ENCODE data around the gene UBR4. TPM values are rescaled to one million over a fixed set of nuclear protein-coding genes. Genes with fewer than 3 reads are reported as not detected.

The UBR4 gene
- polyA plus RNA-seq, 1 donor (not counting 4 experiments of a cell fraction or from before 2014, with no cell fraction given) = 39.0 TPM

- H3K27me3 ChIP-seq (ENCODE audit: control insufficient read depth, extremely low read depth, insufficient read depth, low read length) = no peaks in the 10 kb centered on the region
- dilution Hi-C loops (cut with MboI; ENCODE audit: extremely low pct_ligation_motif_present, low sequenced_read_pairs) = no loop called here
- peaks cover 32% of the 10 kb centered on the region for H3K4me1 ChIP-seq (ENCODE audit: control insufficient read depth, extremely low read depth, insufficient read depth, low read length)
- H2AFZ ChIP-seq (ENCODE audit: control insufficient read depth, low read length) = no peak overlapping the region
- TF ChIP-seq CTCF (optimal IDR thresholded peaks at IDR 0.05 in 1 of 3, IDR thresholded peaks at IDR 0.05 in 1 of 3, conservative IDR thresholded peaks at IDR 0.05 in 1 of 3; ENCODE audit: extremely low read depth in 1 of 3, insufficient read depth in 2 of 3, low read length in 3 of 3) = no peak
- no peak for TF ChIP-seq EZH2 (IDR thresholded peaks at IDR 0.05; ENCODE audit: low read length)
- H3K4me3 ChIP-seq (ENCODE audit: control insufficient read depth in 2 of 3, extremely low read depth in 1 of 3, insufficient read depth in 2 of 3, low read depth in 1 of 3, low read length in 3 of 3) = no peak overlapping the region
- H3K9ac ChIP-seq (ENCODE audit: control insufficient read depth, extremely low read depth, insufficient read depth, low read length) = no peak overlapping the region
- H3K79me2 ChIP-seq (ENCODE audit: control insufficient read depth, insufficient read depth, low read length) = no peaks in the 10 kb centered on the region
- no peaks in the 10 kb centered on the region for H3K36me3 ChIP-seq (ENCODE audit: control insufficient read depth in 2 of 2, extremely low read depth in 1 of 2, insufficient read depth in 2 of 2, low read length in 2 of 2)
- no peaks in the 10 kb centered on the region for H3K9me1 ChIP-seq (ENCODE audit: control insufficient read depth, extremely low read depth, insufficient read depth, low read length)
- H3K4me2 ChIP-seq (ENCODE audit: control insufficient read depth, extremely low read depth, insufficient read depth, low read depth, low read length) = no peak overlapping the region
- DNase-seq (ENCODE audit: low read depth, low spot score) = no peak
- no peak for FAIRE-seq
- H3K9me3 ChIP-seq (ENCODE audit: control insufficient read depth, low read depth, low read length) = no peaks in the 10 kb centered on the region
- H3K27ac ChIP-seq (ENCODE audit: control insufficient read depth, insufficient read depth, low read length) = no peak overlapping the region
- H4K20me1 ChIP-seq (ENCODE audit: control insufficient read depth, extremely low read depth, insufficient read depth, low read length) = no peaks in the 10 kb centered on the region
Observed at GRCh38 chr1:19037659-19038058, 172.4 kb downstream of the UBR4 start.

GRCh38 chr1:19036813-19037605 is 173.1 kb downstream of the UBR4 start:
- no peaks in the 10 kb centered on the region for H3K9me1 ChIP-seq (ENCODE audit: control insufficient read depth, extremely low read depth, insufficient read depth, low read length)
- no peak overlapping the region for H3K27ac ChIP-seq (ENCODE audit: control insufficient read depth, insufficient read depth, low read length)
- no peak for FAIRE-seq
- no peak overlapping the region for H2AFZ ChIP-seq (ENCODE audit: control insufficient read depth, low read length)
- no peaks in the 10 kb centered on the region for H3K36me3 ChIP-seq (ENCODE audit: control insufficient read depth in 2 of 2, extremely low read depth in 1 of 2, insufficient read depth in 2 of 2, low read length in 2 of 2)
- dilution Hi-C loops (cut with MboI; ENCODE audit: extremely low pct_ligation_motif_present, low sequenced_read_pairs) = no loop called here
- no peaks in the 10 kb centered on the region for H3K27me3 ChIP-seq (ENCODE audit: control insufficient read depth, extremely low read depth, insufficient read depth, low read length)
- no peak for DNase-seq (ENCODE audit: low read depth, low spot score)
- H3K79me2 ChIP-seq (ENCODE audit: control insufficient read depth, insufficient read depth, low read length) = no peaks in the 10 kb centered on the region
- no peaks in the 10 kb centered on the region for H4K20me1 ChIP-seq (ENCODE audit: control insufficient read depth, extremely low read depth, insufficient read depth, low read length)
- no peak for TF ChIP-seq EZH2 (IDR thresholded peaks at IDR 0.05; ENCODE audit: low read length)
- no peak for TF ChIP-seq CTCF (optimal IDR thresholded peaks at IDR 0.05 in 1 of 3, IDR thresholded peaks at IDR 0.05 in 1 of 3, conservative IDR thresholded peaks at IDR 0.05 in 1 of 3; ENCODE audit: extremely low read depth in 1 of 3, insufficient read depth in 2 of 3, low read length in 3 of 3)
- H3K9ac ChIP-seq (ENCODE audit: control insufficient read depth, extremely low read depth, insufficient read depth, low read length) = no peak overlapping the region
- H3K4me3 ChIP-seq (ENCODE audit: control insufficient read depth in 2 of 3, extremely low read depth in 1 of 3, insufficient read depth in 2 of 3, low read depth in 1 of 3, low read length in 3 of 3) = no peak overlapping the region
- no peak overlapping the region for H3K4me2 ChIP-seq (ENCODE audit: control insufficient read depth, extremely low read depth, insufficient read depth, low read depth, low read length)
- peaks cover 35% of the 10 kb centered on the region for H3K4me1 ChIP-seq (ENCODE audit: control insufficient read depth, extremely low read depth, insufficient read depth, low read length)
- no peaks in the 10 kb centered on the region for H3K9me3 ChIP-seq (ENCODE audit: control insufficient read depth, low read depth, low read length)

Measured in keratinocyte (primary cell).